WTC11 (cell line): Measurements from ENCODE around the gene WDR3. TPM values are rescaled to one million over a fixed set of nuclear protein-coding genes. Genes with fewer than 3 reads are reported as not detected.

Experiments
- ATAC-seq: fragments of 200-7000 bp; cut with Tn5 transposase; 2 replicates; pipeline ENCODE4 v1.10.0; 2021; ENCODE audit warnings: mild to moderate bottlenecking, moderate library complexity
- CTCF ChIA-PET: fragments of 300-600 bp; sonication (Branson Sonifier 250); formaldehyde crosslinking; loops from one replicate; lab custom pipeline; 2021; ENCODE audit warnings: antibody characterized with exemption; lab: Charles Lee
- POLR2A ChIA-PET: fragments of 350-600 bp; sonication (Branson Sonifier 250); formaldehyde crosslinking; loops from one replicate; lab custom pipeline; 2021; ENCODE audit warnings: antibody characterized with exemption; lab: Charles Lee
- DNase-seq: peaks from one replicate; pipeline ENCODE4 v3.0.0; 2021; ENCODE audit warnings: low spot score
- H3K27ac Mint-ChIP-seq: 2 replicates; pipeline ENCODE4 v1.8.0; 2021; ENCODE audit warnings: mixed read lengths
- H3K27me3 Mint-ChIP-seq: 2 replicates; pipeline ENCODE4 v1.8.0; 2021; ENCODE audit warnings: low read depth, mild to moderate bottlenecking, moderate library complexity, mixed read lengths
- H3K36me3 Mint-ChIP-seq: 2 replicates; pipeline ENCODE4 v1.8.0; 2021; ENCODE audit warnings: mixed read lengths
- H3K4me1 Mint-ChIP-seq: 2 replicates; pipeline ENCODE4 v1.8.0; 2022; ENCODE audit warnings: mixed read lengths
- H3K4me3 Mint-ChIP-seq: 2 replicates; pipeline ENCODE4 v1.8.0; 2021; ENCODE audit warnings: mild to moderate bottlenecking, moderate library complexity, mixed read lengths
- H3K9me3 Mint-ChIP-seq: 2 replicates; pipeline ENCODE4 v1.8.0; 2021; ENCODE audit warnings: mixed read lengths
- AR ChIP-seq: fragments of 250-450 bp; sonication (Bioruptor Pico); IDR thresholded peaks from 2 replicates; pipeline ENCODE4 v1.9.0; 2021; ENCODE audit warnings: mild to moderate bottlenecking
- ARID4B ChIP-seq: sonication (generic); formaldehyde crosslinking; IDR thresholded peaks from 2 replicates; pipeline ENCODE4 v1.8.0; 2023; ENCODE audit warnings: missing genetic modification reagents, mild to moderate bottlenecking, borderline replicate concordance
- E2F1 ChIP-seq: sonication (generic); formaldehyde crosslinking; IDR thresholded peaks from 2 replicates; pipeline ENCODE4 v1.8.0; 2022; ENCODE audit warnings: mild to moderate bottlenecking, missing genetic modification reagents
- ELF4 ChIP-seq: sonication (generic); formaldehyde crosslinking; IDR thresholded peaks from 2 replicates; pipeline ENCODE4 v1.8.1; 2022; ENCODE audit warnings: low read depth, mild to moderate bottlenecking, moderate library complexity, missing genetic modification reagents
- EMX1 ChIP-seq: fragments of 250-450 bp; sonication (Bioruptor Pico); IDR thresholded peaks from 2 replicates; pipeline ENCODE4 v1.8.0; 2021; ENCODE audit warnings: mild to moderate bottlenecking
- FOXK1 ChIP-seq: sonication (generic); formaldehyde crosslinking; IDR thresholded peaks from 2 replicates; pipeline ENCODE4 v1.8.0; 2022; ENCODE audit warnings: mild to moderate bottlenecking, moderate library complexity, missing genetic modification reagents
- HMGXB4 ChIP-seq: sonication (generic); formaldehyde crosslinking; IDR thresholded peaks from 2 replicates; pipeline ENCODE4 v1.8.1; 2023; ENCODE audit warnings: mild to moderate bottlenecking, moderate library complexity, missing genetic modification reagents
- IRF2 ChIP-seq: sonication (generic); formaldehyde crosslinking; IDR thresholded peaks from 2 replicates; pipeline ENCODE4 v1.8.0; 2022; ENCODE audit warnings: low read depth, missing genetic modification reagents, borderline replicate concordance
- NFYB ChIP-seq: sonication (generic); formaldehyde crosslinking; conservative IDR thresholded peaks from 2 replicates; pipeline ENCODE4 v1.8.0; 2022; ENCODE audit warnings: low read depth, missing genetic modification reagents
- OVOL2 ChIP-seq: fragments of 250-450 bp; sonication (Bioruptor Pico); IDR thresholded peaks from 2 replicates; pipeline ENCODE4 v1.9.0; 2021; ENCODE audit warnings: mild to moderate bottlenecking, borderline replicate concordance
- STAT6 ChIP-seq: sonication (generic); formaldehyde crosslinking; conservative IDR thresholded peaks from 2 replicates; pipeline ENCODE4 v1.8.1; 2023; ENCODE audit warnings: mild to moderate bottlenecking, low read depth, missing genetic modification reagents, moderate library complexity
- TCF7 ChIP-seq: sonication (generic); formaldehyde crosslinking; IDR thresholded peaks from 2 replicates; pipeline ENCODE4 v1.8.0; 2022; ENCODE audit warnings: mild to moderate bottlenecking, low read depth, missing genetic modification reagents, moderate library complexity
- ZBTB21 ChIP-seq: sonication (generic); formaldehyde crosslinking; IDR thresholded peaks from 2 replicates; pipeline ENCODE4 v1.8.1; 2023; ENCODE audit warnings: mild to moderate bottlenecking, missing genetic modification reagents, borderline replicate concordance
- ZNF281 ChIP-seq: sonication (generic); formaldehyde crosslinking; IDR thresholded peaks from 2 replicates; pipeline ENCODE4 v1.8.0; 2023; ENCODE audit warnings: mild to moderate bottlenecking, missing genetic modification reagents
- ZNF396 ChIP-seq: fragments of 250-450 bp; sonication (Bioruptor Pico); IDR thresholded peaks from 2 replicates; pipeline ENCODE4 v1.8.0; 2021; ENCODE audit warnings: mild to moderate bottlenecking, moderate library complexity, borderline replicate concordance
- ZNF416 ChIP-seq: fragments of 250-450 bp; sonication (Bioruptor Pico); IDR thresholded peaks from 2 replicates; pipeline ENCODE4 v1.9.0; 2021; ENCODE audit warnings: mild to moderate bottlenecking, inconsistent platforms
- ZNF512 ChIP-seq: sonication (generic); formaldehyde crosslinking; IDR thresholded peaks from 2 replicates; pipeline ENCODE4 v1.8.1; 2022; ENCODE audit warnings: missing genetic modification reagents, borderline replicate concordance
- total RNA-seq: library from RNA; stranded (reverse); gene quantifications from 3 replicates; pipeline ENCODE4 v1.2.3, GENCODE V29; 2021

WDR3 gene
- total RNA-seq, 1 experiment from 2014 or later: 50.0 TPM

- TF ChIP-seq NFYB (no peak), ELF4 (CRISPR knock-in tag) (no peak), HMGXB4 (no peak), EMX1 (CRISPR knock-in tag) (no peak), AR (CRISPR knock-in tag) (no peak), ZNF281 (CRISPR knock-in tag) (no peak), E2F1 (CRISPR knock-in tag) (no peak), ZNF416 (CRISPR knock-in tag) (no peak), IRF2 (no peak), STAT6 (CRISPR knock-in tag) (no peak), ZNF396 (CRISPR knock-in tag) (no peak)
- TF ChIP-seq, all 79 proteins: peak for 0
These were observed 55.7 kb downstream of the WDR3 start (continued) for GRCh38 chr1:117985239-117985638.

GRCh38 chr1:117985973-117986372 is 56.4 kb downstream of the WDR3 start:
- H3K4me1 Mint-ChIP-seq: peaks cover 9% of the 10 kb centered on the region
- no peak overlapping the region for H3K4me3 Mint-ChIP-seq
- ATAC-seq (no peak), DNase-seq (no peak)
- CTCF ChIA-PET: no interaction called here
- peaks cover 11% of the 10 kb centered on the region for H3K9me3 Mint-ChIP-seq
- POLR2A ChIA-PET: no interaction called here
- H3K27me3 Mint-ChIP-seq: no peaks in the 10 kb centered on the region
- no peak overlapping the region for H3K27ac Mint-ChIP-seq
- no peaks in the 10 kb centered on the region for H3K36me3 Mint-ChIP-seq
- no peak for TF ChIP-seq ZBTB21
- no peak for TF ChIP-seq ARID4B
- no peak for TF ChIP-seq TCF7
- TF ChIP-seq E2F1 (CRISPR knock-in tag): no peak
- no peak for TF ChIP-seq OVOL2 (CRISPR knock-in tag)
- no peak for TF ChIP-seq ZNF512 (CRISPR knock-in tag)
- TF ChIP-seq FOXK1 (CRISPR knock-in tag): no peak
